GM12878 (cell line): ENCODE results near the gene TPRX1.

Source experiments
- BACH1 ChIP-seq: fragments of 450-650 bp; IDR thresholded peaks from 2 replicates; pipeline ENCODE4 v1.6.1; 2017; ENCODE audit warnings: mild to moderate bottlenecking, borderline replicate concordance
- CTCF ChIP-seq, 3 experiments: IDR thresholded peaks in 2 of 3; conservative IDR thresholded peaks in 1 of 3; 2 replicates each; pipeline ENCODE4 v1.5.1; 2011; ENCODE audit warnings: low read depth in 3 of 3, low read length in 3 of 3, mild to moderate bottlenecking in 3 of 3, control low read depth in 2 of 3, moderate library complexity in 2 of 3, inconsistent platforms in 1 of 3, mixed read lengths in 1 of 3; ENCODE audit not compliant: control insufficient read depth in 2 of 3, insufficient read depth in 1 of 3; ENCODE audit errors: extremely low read depth in 1 of 3
- EP300 ChIP-seq, 2 experiments: fragments of 150-350 bp in 1 of 2; IDR thresholded peaks; 2 replicates each; pipeline ENCODE4 v1.6.1; 2011 to 2012; ENCODE audit warnings: low read depth in 2 of 2, low read length in 2 of 2, borderline replicate concordance in 1 of 2, improper control_type of control experiment in 1 of 2, inconsistent platforms in 1 of 2; ENCODE audit not compliant: control insufficient read depth in 1 of 2
- NRF1 ChIP-seq: conservative IDR thresholded peaks from 2 replicates; pipeline ENCODE4 v1.6.1; 2011; ENCODE audit warnings: mild to moderate bottlenecking, low read depth, low read length, improper control_type of control experiment
- SPI1 ChIP-seq: IDR thresholded peaks from 2 replicates; pipeline ENCODE4 v1.6.1; 2011; ENCODE audit warnings: low read depth, mild to moderate bottlenecking, low read length, moderate library complexity, borderline replicate concordance; ENCODE audit not compliant: insufficient read depth
- ZBTB33 ChIP-seq: fragments of 450-650 bp; IDR thresholded peaks from 2 replicates; pipeline ENCODE4 v1.6.1; 2017; ENCODE audit warnings: mild to moderate bottlenecking

- TF ChIP-seq NRF1 (no peak), ZBTB33 (no peak), SPI1 (no peak), CTCF (IDR thresholded peaks at IDR 0.05 in 2 of 3, conservative IDR thresholded peaks at IDR 0.05 in 1 of 3; ENCODE audit: control insufficient read depth in 2 of 3, extremely low read depth in 1 of 3, insufficient read depth in 1 of 3, low read depth in 3 of 3, low read length in 3 of 3) (no peak), EP300 (IDR thresholded peaks at IDR 0.05; ENCODE audit: borderline replicate concordance in 1 of 2, control insufficient read depth in 1 of 2, low read depth in 2 of 2, low read length in 2 of 2) (no peak), BACH1 (no peak)
Observed at GRCh38 chr19:47801270-47801669, 3.1 kb downstream of the TPRX1 start.
